NCI-H128 (cell line): Measurements from ENCODE around the gene GCSAML.
"Not testable (repeated sequence)": the region's sequence is repeated elsewhere in the genome, so short reads cannot be mapped to it uniquely, and the experiment has no call there.

Experiments used
- DNase-seq: peaks from one replicate; lab custom pipeline; 2025; ENCODE audit not compliant: unreplicated experiment; lab: John Stamatoyannopoulos, UW

The GCSAML gene

DNA sequence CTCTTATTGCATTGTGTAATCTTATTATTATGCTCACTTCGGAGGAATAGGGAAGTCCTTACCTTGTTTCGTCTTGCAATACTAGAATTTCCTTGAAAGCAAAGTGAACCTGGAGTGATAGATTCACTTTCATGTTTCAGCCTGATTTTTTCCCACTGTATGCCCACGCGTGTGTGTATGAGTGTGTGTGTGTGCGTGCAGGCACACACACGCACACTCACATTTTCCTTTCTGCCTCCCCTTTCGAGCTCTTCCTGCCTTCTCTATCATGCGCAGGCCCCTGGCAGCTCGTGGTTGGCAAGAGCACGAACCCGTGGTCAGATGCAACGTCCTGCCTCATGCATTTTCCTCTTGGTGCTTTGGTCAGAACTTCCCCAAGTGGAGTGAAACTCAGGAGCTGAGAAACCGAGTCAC lies at the start of gene GCSAML:
GCSAML (plus strand) TSS at position 366 of the 414 bp plus-strand sequence. CDS start 58 bp downstream, outside the sequence.
- no peak for DNase-seq

DNA sequence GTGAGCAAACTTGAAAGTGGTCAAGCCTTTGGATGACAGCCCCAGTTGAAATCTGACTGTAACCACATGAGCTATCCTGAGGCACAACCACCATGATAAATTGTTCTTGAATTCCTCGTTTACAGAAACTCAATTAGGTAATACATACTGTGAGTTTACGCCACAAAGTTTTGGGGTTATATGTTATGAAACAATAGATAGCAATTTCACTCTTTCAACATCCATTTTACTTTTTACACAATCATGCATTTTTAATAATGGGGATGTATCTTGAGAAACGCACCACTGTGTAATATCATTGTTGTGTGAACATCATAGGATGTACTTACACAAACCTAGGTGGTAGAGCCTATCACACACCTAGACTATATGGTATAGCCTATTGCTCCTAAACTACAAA lies 48.1 kb upstream of the GCSAML start:
- no peak for DNase-seq

DNA sequence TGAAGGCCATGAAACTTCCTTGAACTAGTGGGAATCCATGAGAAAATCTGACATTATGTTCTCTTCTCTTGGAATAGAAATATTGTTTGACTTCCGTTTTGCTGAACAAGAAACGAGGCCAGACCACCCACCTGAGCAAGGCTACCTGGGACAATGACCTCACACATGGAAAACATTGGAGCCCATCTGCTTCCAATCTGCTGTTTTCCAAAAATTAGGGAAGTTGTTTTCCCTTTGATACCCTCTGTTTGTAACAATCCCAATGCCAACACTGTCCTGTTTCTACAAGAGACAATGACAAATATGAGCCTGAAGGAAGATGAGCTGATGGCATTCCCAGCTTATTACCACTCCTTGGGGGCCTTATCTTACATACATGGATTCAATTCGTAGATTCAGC lies 42.1 kb upstream of the GCSAML start:
- no peak for DNase-seq

DNA sequence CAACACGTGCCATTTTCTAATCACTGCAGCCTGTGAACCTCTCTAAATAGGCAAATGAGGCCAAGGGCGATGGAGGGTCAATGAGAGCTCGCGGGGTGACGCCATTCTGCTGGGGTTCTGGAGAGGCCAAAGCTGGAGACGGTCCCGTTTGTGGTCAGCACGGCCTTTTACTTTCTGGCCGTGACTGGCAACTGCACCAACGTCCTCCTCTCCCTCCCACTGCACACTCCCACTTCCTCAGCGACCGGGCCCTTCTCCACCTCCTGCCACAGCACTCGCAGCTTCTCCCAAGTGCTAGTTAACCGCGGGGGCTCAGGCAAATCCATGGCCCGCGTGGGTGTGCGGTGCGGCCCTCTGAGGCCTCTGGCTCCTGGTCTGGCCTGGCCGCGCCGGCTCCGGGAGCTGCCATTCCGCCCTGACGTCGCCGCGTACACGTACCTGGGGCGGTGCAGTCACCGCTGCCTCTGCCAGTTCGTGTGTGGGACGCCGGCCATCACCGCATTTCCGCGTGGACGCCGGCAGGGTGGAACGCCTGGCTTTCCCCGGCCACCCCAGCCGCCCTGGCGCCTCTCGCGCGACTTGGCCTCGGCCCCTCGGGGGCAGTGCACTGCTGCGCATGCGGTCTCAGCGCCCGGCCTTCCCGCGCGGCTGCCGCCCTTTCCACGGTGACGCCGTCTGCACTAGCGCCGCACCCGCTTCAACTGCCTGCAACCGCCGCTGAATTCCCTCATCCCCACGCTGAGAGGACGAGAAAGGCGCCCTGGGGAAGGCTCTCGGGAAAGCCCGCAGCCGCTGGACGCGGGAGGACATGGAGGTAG lies 30.9 kb upstream of the GCSAML start:
- no peak for DNase-seq

- no peak for DNase-seq
Observed at GRCh38 chr1:247518613-247518891, 30.4 kb upstream of the GCSAML start.

GRCh38 chr1:247521886-247522285 lies 27.0 kb upstream of the GCSAML start:
- DNase-seq: not testable (repeated sequence)

GRCh38 chr1:247528812-247529474 lies 20.0 kb upstream of the GCSAML start:
- DNase-seq: no peak

- no peak for DNase-seq
Observed at GRCh38 chr1:247529771-247530355, 19.1 kb upstream of the GCSAML start.

DNA sequence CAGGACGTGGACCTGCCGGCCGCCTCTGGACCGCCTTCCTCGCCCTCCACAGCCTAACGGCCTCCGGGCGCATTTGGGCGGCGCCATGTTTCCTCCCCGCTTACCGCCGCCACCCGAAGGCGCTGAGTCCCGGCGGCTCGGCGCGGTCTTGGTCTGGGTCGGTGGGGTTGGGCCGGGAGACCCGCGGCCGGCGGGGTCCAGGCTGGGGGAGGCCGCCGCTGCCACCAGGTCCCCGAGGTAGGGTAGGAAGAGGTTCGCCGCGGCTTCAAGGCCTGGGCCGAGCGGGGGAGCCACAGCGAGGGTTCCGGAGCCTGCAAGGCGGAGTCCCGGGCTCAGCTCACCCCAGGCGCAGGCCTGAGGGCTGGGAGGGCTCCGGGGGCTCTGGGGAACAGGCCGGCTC lies 18.1 kb upstream of the GCSAML start:
- DNase-seq: no peak

DNA sequence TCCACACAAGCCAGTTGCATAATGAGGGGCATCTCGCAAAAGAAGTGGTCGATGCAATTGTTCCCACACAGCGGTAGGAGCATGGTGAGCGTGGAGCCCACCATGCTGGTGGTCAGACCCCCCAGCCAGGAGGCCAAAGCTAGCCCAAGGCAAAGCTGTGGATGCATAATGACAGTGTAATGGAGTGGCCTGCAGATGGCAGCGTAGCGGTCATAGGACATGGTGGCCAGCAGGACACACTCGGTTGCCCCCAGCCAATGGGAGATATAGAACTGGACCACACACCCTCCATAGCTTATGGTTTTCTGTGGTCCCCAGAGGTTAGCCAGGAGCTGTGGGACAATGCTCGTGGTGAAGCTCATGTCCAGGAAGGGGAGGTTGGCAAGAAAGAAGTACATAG lies 17.0 kb upstream of the GCSAML start:
- no peak for DNase-seq

DNA sequence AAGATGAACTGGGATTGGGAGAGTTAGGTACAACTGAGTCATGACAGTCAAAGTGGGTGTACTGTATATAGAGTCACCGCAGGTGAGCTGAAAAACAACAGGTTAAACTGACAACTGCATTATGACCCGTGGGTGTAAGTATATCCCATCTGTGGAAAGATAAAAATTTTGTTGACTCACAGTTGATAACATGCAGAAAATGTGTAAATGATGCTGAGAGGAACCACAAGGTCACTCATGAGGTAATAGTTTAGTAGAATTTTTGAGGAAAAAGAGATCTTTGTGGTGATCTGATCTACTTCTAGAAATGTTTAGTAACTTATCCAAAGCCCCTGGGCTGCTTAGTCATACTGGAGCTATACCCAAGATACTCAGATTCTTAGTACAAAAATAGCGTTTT lies 13.5 kb upstream of the GCSAML start:
- no peak for DNase-seq

GRCh38 chr1:247536340-247536739 lies 12.6 kb upstream of the GCSAML start, which contains the start of gene OR2C3:
OR2C3 (minus strand) TSS chr1:247536440; CDS start chr1:247532511, 3,929 bp downstream.
- no peak for DNase-seq

DNA sequence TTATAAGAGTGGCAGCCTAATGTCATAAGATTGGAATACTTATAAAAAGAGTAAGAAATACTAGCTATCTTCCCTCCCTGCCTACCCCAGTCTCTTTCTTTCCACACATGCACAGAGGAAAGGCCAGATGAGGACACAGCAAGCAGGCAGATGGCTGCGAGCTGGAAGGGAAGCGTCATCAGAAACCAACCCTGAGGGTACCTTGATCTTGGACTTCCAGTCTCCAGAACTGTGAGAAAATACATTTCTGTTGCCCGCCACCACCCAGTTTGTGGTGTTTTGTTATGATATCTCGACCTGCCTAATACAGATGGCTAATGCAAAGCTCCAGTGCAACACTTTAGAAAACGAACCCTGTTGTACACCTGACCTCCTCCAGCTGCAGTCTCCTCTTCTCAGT lies 10.4 kb upstream of the GCSAML start:
- DNase-seq: no peak

DNA sequence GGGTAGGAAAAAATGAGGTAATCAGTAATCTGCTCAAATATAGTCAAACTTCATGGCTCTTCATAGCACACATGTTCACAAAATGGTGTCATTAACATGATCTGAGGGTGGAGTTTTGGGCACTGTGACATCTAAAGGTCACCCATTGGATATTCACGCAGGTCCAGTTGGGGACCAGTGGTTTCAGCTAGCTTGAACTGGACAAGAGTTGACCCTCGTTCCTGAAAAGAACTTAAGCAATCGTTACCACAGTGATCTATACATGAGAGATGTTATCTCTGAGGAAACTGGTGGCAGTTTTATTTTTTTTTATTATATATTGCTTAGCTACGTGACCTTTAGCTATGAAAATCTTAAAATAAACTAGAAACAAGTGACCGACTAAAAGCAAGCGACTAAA lies 9.7 kb upstream of the GCSAML start:
- no peak for DNase-seq

DNA sequence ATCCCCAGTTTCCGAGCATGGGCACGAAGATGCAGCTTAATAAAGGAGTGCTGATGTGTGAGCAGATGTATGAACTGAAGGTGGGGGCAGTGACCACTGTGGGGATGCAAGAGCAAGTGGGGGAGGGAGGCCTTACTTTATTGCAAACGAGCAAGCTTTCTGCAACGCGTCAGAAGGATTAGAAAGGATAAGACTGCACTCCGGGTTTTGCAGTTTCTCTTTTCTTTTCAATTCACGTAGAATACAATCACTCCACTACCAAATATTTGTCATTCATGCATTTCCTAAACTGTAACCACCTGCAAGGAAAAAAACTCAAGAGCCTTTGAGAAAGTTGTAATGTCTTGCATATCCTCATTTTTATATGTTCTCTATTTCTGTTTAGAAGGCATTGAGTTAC lies 8.4 kb upstream of the GCSAML start:
- no peak for DNase-seq

DNA sequence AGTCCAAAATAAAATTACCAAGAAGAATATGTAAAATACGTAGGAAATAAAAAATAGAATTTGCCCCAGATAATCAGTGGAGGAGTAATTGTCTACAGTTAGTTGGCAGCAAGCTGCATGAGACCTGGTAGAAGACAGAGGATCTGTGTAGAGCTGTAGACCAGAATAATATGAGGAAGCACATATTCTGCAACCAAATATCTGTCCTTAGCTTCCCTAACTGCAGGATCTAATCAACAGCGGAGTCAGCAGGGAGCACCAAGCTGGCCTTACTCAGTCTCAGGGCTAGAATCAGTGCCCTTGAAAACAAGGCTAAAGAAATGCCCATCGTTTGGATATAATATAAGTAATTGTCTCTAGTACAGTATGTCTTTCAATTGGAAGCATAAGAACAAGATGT lies 6.1 kb upstream of the GCSAML start:
- DNase-seq: no peak

GRCh38 chr1:247548092-247548491 lies 842 bp upstream of the GCSAML start:
- no peak for DNase-seq

DNA sequence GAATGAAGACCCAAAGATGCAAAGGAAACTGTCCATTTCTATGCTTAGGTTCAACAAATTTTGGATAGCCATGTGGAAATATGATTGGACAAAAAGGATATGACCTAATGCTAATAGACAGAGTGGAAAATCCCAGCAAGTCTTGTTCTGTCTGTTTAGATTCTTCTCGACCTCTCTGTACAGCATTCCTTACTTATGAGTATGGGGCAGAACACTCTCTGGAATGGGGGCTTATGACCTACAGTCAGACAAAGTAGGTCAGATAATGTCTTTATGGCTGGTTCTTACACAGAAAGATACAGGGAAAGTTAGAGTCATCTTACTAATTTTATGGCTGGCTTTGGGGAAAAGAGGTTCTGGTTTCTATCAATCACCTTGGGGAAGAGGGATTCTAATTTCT lies 2.8 kb downstream of the GCSAML start:
- no peak for DNase-seq

- DNase-seq: no peak
Observed at GRCh38 chr1:247552231-247552630, 3.3 kb downstream of the GCSAML start.

GRCh38 chr1:247557926-247558674 lies 9.2 kb downstream of the GCSAML start:
- DNase-seq: no peak

- DNase-seq: no peak
Observed at GRCh38 chr1:247561711-247562110, 12.8 kb downstream of the GCSAML start.

DNA sequence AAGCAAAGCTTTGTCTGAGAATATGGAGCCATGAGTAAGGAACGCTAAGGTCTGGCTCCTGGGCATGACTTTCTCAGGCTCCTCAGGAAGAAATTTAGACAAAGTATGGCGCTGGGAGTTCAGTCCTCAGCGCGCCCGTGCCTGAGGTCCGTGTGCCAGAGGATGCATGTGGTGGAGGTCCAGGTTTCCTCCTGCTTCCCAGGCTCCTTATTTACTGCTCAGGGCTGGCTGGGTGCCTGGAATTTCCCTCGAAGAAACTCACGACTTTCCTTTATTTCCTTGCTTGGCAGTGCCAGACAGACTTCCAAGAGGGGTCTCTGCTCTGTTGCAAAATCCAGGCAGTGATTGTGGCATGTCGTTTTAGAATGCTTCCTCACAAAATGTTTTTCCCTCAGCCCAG lies 13.3 kb downstream of the GCSAML start:
- no peak for DNase-seq
